GM21381 (cell line): ENCODE measurements around the gene TRIB2.
A peak's percentile ranks its signal among the peaks of the same experiment; 100 is the strongest.

Experiments
- ATAC-seq: cut with Tn5 transposase; IDR thresholded peaks from one replicate; pipeline ENCODE4 v1.9.1; 2021; ENCODE audit warnings: mild to moderate bottlenecking, moderate library complexity; ENCODE audit not compliant: unreplicated experiment

Gene TRIB2

DNA sequence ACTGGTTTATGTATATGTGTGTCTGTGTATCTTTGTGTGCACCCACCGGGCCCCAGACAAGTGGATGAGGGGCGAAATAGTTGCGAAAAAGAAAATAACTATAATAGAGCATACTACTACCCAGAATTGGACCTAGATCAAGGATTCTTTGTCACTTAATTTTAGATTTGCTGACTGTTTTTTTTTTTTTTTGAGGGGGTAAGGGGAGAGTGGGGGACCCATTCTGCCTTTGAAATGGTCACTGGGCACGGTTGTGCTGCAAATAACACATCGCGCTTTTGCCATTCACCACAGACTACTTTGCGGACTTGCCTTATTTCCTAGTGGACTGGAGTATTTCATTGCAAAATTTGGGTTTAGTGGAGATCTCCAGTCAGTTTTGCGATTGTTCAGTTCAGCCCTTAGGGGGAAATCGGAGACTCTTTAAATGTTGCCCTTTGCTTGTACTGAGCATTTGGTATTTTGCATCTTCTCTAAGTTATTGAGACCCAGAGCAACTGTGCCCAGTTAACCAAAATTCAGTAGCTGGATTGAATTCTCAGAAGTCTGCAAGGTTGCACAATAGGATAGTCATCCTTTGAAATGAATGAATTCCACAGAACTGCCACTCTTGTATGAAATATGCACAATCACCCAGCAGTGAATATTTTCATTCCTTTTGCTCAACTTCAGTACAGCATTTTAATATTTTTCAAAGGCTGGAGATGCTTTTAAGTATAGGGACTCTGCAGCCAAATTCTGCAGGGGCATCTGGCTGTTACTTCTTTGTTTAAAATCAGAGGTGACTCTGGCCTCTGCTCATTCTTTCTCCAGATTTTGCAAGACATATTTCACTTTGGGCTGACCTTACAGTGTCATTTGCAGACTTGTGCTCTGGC lies 2.9 kb downstream of the TRIB2 start:
- ATAC-seq = no peak

DNA sequence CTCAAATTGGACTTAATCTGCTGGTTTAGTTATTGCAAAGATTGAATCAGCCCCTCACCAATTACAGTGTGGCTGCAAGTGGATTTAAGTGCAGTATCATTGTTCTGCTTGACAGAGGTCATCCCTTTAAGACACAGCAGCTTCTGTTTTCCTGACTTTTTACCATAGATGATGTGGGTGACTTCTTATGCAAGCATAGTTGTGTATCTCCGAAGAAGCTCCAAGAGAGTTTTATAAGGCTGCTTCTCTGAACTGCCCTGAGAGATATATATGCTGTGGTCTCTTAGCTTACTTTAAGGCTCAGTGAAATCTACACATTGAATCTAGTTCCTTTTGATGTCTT lies 3.5 kb downstream of the TRIB2 start:
- ATAC-seq = no peak

DNA sequence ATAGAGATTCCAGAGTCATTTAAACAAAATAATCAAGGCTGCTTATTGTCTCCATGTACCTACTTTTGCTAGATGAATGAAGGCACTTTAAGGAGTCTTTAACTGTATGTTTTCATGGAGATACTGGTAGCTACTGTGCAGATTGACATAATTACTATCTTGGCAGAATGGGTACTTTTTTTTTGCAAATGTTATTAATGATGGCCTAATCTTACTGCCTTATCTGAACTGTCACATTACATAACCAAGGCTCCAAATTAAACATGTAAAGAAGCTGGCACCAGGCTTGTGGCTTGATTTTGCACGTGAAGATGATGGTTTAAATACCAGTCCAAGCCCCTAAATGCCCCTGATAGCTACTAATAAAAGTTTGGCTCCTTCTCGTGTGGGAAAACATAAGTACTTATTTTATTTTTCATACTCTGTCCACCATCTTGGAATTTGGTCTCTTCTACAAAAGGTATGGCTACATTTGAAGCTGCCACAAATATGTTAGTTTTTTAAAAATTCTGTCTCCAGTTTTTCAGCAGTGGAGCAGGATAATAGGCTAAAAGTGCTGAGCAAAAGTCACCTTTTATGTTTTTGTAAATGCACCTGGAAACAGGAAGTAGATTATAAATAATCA lies 4.1 kb downstream of the TRIB2 start:
- no peak for ATAC-seq

DNA sequence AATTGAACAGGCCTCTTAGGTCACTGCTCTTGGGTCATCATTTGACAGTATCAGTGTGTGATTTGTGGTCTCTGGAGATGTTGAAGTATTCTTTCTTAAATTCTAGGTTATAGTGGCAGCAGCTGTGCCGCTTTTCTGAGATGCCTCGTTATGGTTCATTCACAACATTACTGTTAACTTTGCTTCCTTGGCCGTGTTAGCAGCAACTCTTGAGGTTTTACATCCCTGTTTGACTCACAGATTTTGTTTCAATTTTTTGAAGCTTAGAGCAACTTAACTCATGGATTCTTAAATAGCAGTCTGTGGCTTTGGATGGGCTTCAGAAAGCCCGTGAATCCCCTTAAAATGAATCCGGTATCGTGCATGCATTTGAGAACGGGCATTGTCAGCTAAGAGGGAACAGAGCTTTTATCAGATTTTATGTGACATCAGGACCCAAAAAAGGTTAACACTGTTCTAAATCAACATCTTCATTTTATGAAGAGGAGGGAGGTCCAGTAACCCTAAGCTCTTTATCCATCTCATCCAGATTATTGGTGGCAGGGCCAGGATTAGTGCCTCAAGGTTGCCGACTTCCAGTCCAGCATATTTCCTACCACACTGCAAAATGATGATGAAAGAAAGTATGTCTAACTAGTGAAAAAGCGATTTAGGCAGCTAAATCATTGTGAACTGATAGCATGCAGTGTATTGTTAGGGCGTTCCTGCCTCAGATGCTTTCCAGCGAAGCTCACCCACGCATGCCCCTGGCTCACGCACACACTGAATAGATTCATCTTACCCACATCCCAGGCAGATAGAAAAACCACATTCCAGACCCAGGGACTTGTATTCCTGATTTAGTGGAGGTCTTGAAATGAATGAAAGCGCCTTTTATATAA lies 5.1 kb downstream of the TRIB2 start:
- no peak for ATAC-seq

DNA sequence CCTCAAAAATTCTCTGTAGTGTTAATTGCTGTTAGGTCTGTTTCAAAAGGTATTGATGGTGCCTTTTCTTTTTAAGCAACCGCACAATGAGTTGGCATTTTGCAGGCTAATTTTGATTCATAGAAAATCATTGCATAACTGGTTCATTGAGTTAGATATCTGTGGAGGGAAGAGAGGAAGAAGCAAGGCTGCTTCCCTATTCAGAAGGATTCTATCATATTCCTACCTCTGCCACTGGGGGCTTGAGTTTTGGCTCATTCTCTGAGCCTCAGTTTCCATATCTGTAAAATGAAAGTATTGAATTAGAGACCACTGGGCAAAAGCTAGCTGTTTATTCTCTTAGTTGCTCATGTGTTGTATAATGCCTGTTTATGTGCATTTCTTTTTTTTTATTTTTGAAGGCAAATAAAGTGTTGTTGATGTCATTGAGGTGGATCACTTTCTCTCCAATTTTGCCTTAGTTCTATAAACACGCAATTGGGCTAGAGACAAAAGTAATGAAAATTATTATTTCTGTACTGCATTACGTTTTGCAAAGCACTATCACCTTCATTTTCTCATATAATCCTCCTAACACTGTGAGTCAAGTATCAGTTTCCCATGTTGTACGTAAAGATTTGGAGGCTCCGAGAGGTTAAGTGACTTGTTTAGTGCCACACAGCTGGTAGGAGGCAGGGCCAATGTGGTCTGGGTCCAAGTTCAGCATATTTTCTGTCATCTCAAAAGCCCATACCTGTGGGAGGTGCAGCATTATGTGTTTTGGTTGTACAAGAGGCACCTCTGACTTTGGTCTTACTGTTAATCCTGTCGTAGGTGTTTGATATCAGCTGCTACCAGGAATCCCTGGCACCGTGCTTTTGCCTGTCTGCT lies 5.9 kb downstream of the TRIB2 start:
- ATAC-seq = no peak

DNA sequence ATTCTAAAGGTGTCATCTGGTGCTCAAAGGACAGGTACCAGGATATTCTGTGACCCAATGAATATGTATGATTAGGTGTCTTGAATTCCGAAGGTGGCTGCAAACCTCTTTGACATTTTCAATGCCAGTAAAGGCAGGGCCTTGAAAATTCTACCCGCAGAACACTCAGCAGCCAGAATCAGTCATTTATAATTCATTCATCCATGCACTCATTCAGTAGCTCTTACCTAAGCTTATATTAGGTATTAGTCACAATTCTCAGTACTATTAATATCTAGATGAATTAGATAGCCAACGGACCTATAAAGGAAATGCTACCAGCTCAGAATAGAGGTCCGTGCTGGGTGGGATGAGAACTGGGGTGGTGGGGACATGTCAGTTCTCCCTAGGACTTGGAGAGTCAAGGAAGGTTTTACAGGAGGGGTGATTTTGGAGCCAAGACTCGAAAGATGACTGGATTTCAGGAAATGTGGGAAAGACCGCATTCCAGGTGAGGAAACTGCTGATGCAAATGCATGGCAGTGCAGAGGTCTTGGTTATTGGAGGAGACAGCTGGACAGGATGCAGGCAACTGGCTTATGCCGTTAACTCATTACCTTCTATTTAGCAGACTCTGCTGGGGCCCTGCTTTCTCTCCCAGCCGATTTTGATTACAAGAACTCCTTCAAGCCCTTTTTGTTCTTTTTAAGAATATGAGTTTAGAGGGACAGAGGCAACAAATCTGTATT lies 7.2 kb downstream of the TRIB2 start:
- no peak for ATAC-seq

DNA sequence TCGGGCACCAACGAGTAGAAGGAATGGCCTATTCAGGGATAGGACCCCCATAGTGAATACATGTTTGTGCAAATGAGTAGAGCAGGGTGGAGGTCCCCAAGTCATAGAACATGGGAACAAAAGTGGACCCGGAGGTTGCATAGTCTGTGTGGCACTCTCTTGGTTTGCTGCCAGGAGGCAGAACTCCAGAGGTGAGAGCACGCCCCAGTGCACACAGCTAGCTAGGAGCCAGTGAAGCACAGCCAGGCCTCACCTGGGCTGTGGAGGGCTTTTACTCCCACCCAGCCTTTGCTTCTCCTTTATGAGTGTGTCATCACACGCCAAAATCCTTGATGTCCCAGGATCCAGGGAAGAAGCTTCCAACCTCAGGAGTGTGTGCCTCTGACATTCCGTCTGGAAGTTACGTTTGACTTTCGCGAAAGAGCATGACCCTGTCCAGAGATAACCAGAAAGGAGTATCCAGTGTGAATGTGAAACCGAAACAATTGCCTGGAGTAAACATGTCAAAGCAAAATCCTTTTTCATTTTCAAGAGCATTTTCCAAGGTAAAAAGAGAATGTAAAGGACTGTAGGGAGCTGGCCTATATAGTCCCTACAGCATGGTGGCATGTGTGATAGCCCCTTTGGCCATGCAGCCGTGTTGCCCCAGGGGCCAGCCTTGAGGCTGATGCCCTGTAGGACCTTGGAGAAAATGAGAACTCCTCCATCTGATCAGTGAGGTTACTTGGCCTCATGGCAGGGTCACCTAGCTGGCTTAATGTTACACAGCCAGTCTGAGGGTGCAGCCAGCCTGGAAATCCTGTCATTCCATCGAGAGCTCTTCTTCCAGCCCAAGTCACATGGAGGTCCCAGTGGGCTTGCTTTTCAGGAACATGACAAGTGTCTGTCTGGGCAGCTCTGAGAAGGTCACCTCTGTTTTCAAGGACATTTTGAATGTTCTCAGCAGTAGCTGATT lies 8.8 kb downstream of the TRIB2 start:
- ATAC-seq = no peak

DNA sequence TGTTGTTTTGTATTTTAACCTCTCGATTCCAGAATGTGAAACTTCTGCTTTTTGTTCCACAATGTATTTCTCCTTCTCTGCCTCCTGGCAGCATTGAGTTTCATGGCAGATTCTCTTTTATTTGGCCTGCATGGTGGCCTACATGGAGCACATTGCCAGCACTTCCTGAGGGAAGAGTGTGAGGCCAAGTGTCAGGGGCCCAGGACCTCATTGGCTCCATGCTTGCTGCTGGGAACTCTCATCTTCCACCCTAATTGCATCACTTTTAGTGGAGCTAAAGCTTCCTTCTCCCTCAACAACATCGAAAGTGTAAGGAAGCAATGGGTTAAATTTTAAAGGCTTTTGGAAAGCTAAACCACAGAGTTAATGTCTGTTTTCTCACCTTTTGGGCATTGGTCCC lies 9.5 kb downstream of the TRIB2 start:
- ATAC-seq = no peak

DNA sequence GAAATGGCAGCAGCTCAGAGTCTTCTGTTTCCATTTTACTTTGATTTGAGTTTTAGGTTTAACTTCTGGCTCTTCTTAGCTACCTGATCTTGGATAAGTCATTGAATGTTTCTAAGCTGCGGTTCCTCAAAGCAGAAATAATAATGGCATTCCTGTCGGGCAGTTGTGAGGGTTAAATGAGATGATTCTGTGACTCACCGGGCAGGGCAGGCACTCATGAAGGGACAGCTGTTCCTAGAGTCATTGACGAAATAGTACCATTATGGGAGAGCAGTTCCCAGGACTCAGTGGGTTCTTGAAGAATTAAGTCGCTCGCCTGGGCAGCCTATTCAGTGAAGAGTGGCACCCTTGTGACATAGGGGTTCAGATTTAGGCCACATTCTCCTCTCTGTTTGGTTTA lies 10.3 kb downstream of the TRIB2 start:
- ATAC-seq = no peak

DNA sequence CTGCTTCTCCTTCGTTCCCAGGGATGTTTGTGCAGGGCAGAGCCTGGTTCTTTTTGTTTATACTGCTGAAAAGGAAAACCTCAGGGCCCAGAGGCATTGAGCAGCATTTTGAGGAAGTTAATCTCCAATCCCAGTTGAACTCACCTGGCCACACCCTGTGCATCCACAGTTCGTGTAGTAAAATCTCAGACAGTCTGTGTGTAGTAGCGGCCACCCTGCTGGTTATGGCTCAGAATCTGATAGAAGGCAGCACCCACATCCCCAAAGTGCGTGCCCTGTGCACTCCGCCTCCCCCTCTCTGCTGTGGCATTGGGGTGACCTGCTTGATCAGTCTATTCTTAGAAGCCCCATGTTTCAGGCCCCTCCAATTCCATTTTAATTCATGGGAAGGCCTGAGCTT lies 10.9 kb downstream of the TRIB2 start:
- ATAC-seq = no peak

DNA sequence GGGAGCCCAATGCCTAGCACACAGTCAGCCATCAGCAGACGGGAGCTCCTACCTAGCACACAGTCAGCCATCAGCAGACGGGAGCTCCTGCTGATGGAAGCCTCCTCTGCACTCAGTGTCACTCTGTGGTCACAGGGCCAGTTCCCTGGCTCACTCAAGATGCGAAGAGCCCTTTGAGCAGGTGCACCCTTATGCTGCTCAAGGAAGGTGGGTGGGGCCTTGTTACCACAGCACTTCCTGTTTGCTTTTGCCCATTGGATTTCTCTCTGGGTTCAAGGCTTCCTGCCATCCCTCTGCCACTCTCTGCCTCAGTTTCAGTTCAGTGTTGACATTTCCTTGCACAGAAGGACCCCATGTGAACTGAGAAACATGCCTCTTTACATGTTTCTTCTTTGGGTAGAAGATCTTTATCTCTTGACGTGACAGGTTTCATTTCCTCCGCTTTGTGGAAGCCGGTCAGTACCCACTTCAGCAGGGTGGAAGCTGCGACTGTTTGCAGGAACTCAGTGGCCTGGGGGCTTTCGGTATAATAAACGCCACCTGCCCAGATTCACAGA lies 11.6 kb downstream of the TRIB2 start:
- peak; percentile 89 for ATAC-seq

DNA sequence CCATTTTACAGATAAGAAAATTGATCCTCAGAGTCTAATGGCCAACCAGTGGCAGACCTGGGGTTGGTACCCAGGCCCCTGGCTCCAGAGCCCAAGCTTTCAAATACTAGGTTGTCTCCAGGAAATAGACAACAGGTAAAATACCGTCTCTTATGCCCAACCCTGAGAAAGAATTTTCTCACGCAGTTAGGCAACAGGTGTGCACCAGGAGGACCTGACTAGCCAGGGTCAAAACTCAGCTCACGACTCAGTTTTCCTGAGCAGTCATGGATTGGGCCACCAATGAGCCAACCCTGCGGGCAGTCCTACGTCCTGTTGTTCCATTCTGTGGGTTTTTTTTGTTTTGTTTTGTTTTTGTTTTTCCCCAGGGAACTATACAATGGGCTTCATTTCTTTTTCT lies 13.5 kb downstream of the TRIB2 start:
- ATAC-seq = no peak

DNA sequence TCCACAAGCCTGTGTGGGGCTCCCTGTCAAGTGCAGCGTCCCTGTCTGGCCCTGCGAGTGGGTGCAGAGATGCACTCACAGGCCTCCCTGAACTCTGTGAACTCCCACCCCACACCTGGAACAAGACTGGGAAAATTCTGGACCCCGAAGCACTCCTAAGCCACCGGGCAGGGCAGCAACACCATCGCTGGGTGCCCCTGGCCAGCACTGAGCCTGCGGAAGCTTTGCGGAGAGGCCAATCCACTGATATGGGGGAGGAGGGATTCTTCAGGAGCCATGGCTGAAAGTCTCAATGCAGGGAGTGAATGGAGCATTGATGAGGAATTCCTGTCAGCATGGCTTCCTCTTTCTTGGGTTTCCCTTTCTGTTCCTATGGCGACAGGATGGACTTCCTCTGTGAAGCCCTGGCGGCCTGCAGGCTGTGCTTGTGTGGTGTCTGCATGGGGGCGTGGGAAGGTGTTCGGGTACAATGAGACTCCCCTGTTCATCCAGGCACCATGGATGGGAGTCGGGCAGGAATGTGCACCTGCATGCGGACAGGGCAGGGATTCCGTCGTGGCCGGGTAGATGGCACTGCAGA lies 15.1 kb downstream of the TRIB2 start:
- no peak for ATAC-seq

DNA sequence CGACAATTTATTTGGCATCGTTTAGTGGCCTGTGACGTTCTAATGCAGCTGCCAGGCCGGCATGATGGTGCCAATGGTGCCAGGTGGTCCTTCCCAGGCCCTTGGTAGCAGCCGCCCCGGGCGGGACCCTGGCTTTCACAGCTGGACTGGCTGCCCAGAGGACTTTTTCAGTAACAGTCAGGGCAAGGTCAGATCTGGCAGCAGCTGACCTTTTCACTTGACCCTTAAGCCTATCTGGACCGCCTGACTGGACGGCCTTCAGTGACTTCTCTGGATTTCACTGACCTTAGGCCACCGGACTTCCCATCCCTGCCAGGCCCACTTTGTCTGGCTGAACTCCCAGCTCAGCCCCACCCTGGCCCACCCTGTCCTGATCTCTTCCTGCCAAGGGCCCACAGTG lies 15.9 kb downstream of the TRIB2 start:
- no peak for ATAC-seq

DNA sequence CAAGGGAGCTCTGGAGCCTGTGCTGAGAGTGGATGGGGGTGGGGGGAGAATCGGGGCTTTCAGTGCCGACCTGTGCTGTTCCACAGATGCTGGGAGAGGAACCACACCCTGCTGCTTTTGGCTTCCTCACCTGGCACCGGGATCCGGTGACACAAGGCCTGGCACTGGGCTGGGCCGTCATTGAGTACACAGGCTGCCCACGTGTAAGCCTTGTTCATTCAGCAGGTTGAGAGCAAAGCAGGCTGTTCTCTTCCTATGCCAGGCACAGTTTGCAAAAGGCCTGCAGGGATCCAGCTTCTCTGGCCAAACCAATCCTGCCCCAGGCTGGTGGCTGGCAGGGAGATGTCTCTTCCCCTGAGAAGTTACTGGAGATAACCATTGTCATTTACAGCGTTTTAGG lies 17.1 kb downstream of the TRIB2 start:
- no peak for ATAC-seq

DNA sequence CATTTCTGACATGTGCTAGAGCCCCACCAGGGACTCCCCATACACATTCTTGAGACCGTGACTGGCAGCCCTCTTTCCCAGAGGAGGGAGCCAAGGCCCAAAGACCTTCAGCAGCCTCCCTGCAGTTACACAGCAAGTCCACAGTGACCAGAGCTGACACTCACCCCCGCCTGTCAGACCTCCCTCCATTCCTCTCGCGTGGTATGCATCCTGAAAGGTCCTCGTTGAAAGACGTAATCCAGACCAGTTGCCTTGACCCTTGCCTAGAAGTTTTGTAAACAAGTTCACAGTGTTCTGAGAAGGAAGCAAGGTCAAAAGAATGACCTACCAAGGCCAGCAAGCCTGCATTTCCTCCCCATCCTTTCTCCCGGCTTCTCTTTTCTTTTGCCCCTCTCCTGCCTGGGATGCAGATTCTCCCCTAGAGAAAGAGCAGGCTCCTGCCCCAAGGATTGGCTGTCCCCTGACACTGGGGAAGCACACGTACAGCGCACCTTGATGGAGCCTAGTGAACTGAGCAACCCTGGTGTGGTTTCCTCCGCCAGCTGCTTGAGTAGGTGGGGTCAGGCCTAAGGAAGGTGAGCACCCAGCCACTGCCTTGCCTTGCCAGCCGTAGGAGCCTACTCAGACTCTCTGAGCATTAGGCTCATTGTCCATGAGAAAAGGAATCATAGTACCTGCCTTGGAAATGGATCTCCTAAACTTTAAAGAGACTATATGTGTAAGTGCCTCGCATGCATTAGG lies 18.3 kb downstream of the TRIB2 start:
- ATAC-seq = no peak

DNA sequence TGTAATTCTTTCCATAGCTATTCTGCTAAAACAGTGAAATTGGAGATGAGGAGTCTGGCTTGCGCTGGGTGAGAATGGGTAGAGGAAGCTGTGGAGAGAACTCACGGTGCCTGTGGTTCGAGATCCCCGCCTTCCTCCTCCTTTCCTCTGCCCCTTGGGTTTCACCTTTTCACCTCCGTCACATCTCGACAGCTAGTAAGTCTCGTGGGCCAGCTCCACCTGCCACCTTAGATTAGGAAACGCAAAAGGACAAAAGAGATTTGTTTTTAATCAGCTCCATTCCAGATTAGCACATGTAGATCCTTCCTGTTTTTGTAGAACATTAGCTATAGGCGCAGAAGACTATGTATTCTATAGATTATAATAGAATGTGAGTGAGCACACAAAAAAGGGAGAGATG lies 20.6 kb downstream of the TRIB2 start:
- ATAC-seq = no peak
